GM19397 (cell line): Measurements from ENCODE around the gene LIFR.
"Not testable (repeated sequence)": the region's sequence is repeated elsewhere in the genome, so short reads cannot be mapped to it uniquely, and the experiment has no call there.

Experiments used
- ATAC-seq: cut with Tn5 transposase; IDR thresholded peaks from one replicate; pipeline ENCODE4 v1.9.1; 2021; ENCODE audit warnings: mild to moderate bottlenecking, moderate library complexity; ENCODE audit not compliant: unreplicated experiment

Gene LIFR

GRCh38 chr5:38582975-38583319, 26.5 kb upstream of the LIFR start:
- no peak for ATAC-seq

- no peak for ATAC-seq
Observed at GRCh38 chr5:38582293-38582974, 26.0 kb upstream of the LIFR start.

GRCh38 chr5:38581597-38581996, 25.2 kb upstream of the LIFR start:
- ATAC-seq: no peak

- ATAC-seq: no peak
Observed at GRCh38 chr5:38579105-38579504, 22.7 kb upstream of the LIFR start.

- no peak for ATAC-seq
Observed at GRCh38 chr5:38576961-38577684, 20.7 kb upstream of the LIFR start.

GRCh38 chr5:38576442-38576841, 20.0 kb upstream of the LIFR start:
- no peak for ATAC-seq

GRCh38 chr5:38575476-38575875, 19.0 kb upstream of the LIFR start:
- ATAC-seq: no peak

GRCh38 chr5:38574009-38574408, 17.6 kb upstream of the LIFR start:
- no peak for ATAC-seq

- no peak for ATAC-seq
Observed at GRCh38 chr5:38573521-38573920, 17.1 kb upstream of the LIFR start.

GRCh38 chr5:38569180-38569579, 12.7 kb upstream of the LIFR start:
- no peak for ATAC-seq

- not testable (repeated sequence) for ATAC-seq
Observed at GRCh38 chr5:38567306-38567705, 10.9 kb upstream of the LIFR start.

GRCh38 chr5:38563624-38564023, 7.2 kb upstream of the LIFR start:
- no peak for ATAC-seq

- no peak for ATAC-seq
Observed at GRCh38 chr5:38562444-38563210, 6.2 kb upstream of the LIFR start.

GRCh38 chr5:38559428-38559827, 3.0 kb upstream of the LIFR start:
- ATAC-seq: no peak

GRCh38 chr5:38557792-38558191, 1.3 kb upstream of the LIFR start:
- ATAC-seq: no peak

GRCh38 chr5:38557308-38557710, 863 bp upstream of the LIFR start:
- no peak for ATAC-seq

GRCh38 chr5:38556088-38556598, 303 bp downstream of the LIFR start:
- ATAC-seq: peak; percentile 4

GRCh38 chr5:38555354-38556087, 925 bp downstream of the LIFR start:
- ATAC-seq: no peak

- ATAC-seq: no peak
Observed at GRCh38 chr5:38554861-38555260, 1.6 kb downstream of the LIFR start.

GRCh38 chr5:38554403-38554802, 2.0 kb downstream of the LIFR start:
- no peak for ATAC-seq

GRCh38 chr5:38553001-38553521, 3.4 kb downstream of the LIFR start:
- no peak for ATAC-seq
